ENCODE data around the gene ATP1A4. TPM values are rescaled to one million over a fixed set of nuclear protein-coding genes. Genes with fewer than 3 reads are reported as not detected.

ATP1A4 gene
- polyA plus RNA-seq, 3 donors = 1.00 to 16.0 TPM; not detected in 1

GRCh38 chr1:160144921-160145320 lies 6.5 kb upstream of the ATP1A4 start:
- Mint-ChIP-seq H3K27me3 (ENCODE audit: low read depth in 3 of 3) (peaks cover 2 to 5% (median 3%) of the 10 kb centered on the region in 3 donors), H3K4me3 (peak overlapping the region in 1 of 2 donors; percentile 1), H3K27ac (no peak overlapping the region), H3K9me3 (peaks cover 0 to 5% (median 0%) of the 10 kb centered on the region in 7 donors), H3K36me3 (peaks cover 0 to 2% of the 10 kb centered on the region in 2 donors), H3K4me1 (peaks cover 39% of the 10 kb centered on the region)
- TF ChIP-seq, protein P1, sequence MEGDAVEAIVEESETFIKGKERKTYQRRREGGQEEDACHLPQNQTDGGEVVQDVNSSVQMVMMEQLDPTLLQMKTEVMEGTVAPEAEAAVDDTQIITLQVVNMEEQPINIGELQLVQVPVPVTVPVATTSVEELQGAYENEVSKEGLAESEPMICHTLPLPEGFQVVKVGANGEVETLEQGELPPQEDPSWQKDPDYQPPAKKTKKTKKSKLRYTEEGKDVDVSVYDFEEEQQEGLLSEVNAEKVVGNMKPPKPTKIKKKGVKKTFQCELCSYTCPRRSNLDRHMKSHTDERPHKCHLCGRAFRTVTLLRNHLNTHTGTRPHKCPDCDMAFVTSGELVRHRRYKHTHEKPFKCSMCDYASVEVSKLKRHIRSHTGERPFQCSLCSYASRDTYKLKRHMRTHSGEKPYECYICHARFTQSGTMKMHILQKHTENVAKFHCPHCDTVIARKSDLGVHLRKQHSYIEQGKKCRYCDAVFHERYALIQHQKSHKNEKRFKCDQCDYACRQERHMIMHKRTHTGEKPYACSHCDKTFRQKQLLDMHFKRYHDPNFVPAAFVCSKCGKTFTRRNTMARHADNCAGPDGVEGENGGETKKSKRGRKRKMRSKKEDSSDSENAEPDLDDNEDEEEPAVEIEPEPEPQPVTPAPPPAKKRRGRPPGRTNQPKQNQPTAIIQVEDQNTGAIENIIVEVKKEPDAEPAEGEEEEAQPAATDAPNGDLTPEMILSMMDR (IDR thresholded peaks at IDR 0.05) = no peak
- DNase-seq = no peak
- peaks cover 28 to 47% of the 10 kb centered on the region in 2 donors for H3K4me1 ChIP-seq (ENCODE audit: control insufficient read depth in 1 of 2, insufficient read depth in 2 of 2, low read length in 2 of 2)
- H3K36me3 ChIP-seq (replicated peaks in 1 of 2; ENCODE audit: control insufficient read depth in 1 of 2, insufficient read depth in 2 of 2, low read length in 2 of 2) = no peaks in the 10 kb centered on the region
- H2AFZ ChIP-seq (ENCODE audit: insufficient read depth, low read depth, low read length, poor library complexity, severe bottlenecking) = no peak overlapping the region
- H3K27me3 ChIP-seq (ENCODE audit: control insufficient read depth in 2 of 2, insufficient read depth in 2 of 2, low read length in 2 of 2) = no peaks in the 10 kb centered on the region
- WGBS (ENCODE audit: insufficient coverage) = 94% methylated on average over 2 of the region's 4 CpGs
- H3K4me3 ChIP-seq (replicated peaks in 1 of 3; ENCODE audit: low read depth in 2 of 3, low read length in 3 of 3) = no peak overlapping the region
- intact Hi-C loops (cut with micrococcal nuclease) = no loop called here
- no peak overlapping the region for H3K4me2 ChIP-seq (replicated peaks; ENCODE audit: extremely low read depth, low read length, poor library complexity, severe bottlenecking)
- no peak overlapping the region for H3K27ac ChIP-seq (ENCODE audit: low read depth in 1 of 2, low read length in 2 of 2)
- no peaks in the 10 kb centered on the region for H4K20me1 ChIP-seq (ENCODE audit: insufficient read depth, low read length)
- H3K9ac ChIP-seq (ENCODE audit: insufficient read depth, low read length, poor library complexity, severe bottlenecking) = no peak overlapping the region
- no peaks in the 10 kb centered on the region for H3K79me2 ChIP-seq (ENCODE audit: insufficient read depth, low read length)
- no peaks in the 10 kb centered on the region for H3K9me3 ChIP-seq (replicated peaks in 1 of 2; ENCODE audit: control insufficient read depth in 1 of 2, insufficient read depth in 1 of 2, low read length in 2 of 2)

DNA sequence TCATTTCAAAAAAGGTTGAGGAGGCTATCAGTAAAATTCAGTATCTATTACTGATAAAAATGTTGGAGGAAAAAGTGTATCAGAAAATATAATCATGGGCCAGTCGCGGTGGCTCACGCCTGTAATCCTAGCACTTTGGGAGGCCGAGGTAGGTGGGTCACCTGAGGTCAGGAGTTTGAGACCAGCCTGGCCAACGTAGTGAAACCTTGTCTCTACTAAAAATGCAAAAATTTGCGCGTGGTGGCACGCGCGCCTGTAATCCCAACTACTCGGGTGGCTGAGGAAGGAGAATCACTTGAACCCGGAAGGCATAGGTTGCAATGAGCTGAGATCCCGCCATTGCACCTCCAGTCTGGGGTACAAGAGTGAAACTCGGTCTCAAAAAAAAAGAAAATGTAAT lies 5.3 kb upstream of the ATP1A4 start:
- Histone ChIP-seq H3K79me2 (ENCODE audit: insufficient read depth, low read length) (no peaks in the 10 kb centered on the region), H3K9ac (ENCODE audit: insufficient read depth, low read length, poor library complexity, severe bottlenecking) (no peak overlapping the region), H3K27me3 (ENCODE audit: control insufficient read depth in 2 of 2, insufficient read depth in 2 of 2, low read length in 2 of 2) (no peaks in the 10 kb centered on the region), H2AFZ (ENCODE audit: insufficient read depth, low read depth, low read length, poor library complexity, severe bottlenecking) (no peak overlapping the region), H4K20me1 (ENCODE audit: insufficient read depth, low read length) (no peaks in the 10 kb centered on the region), H3K4me1 (ENCODE audit: control insufficient read depth in 1 of 2, insufficient read depth in 2 of 2, low read length in 2 of 2) (peaks cover 28 to 46% of the 10 kb centered on the region in 2 donors), H3K36me3 (replicated peaks in 1 of 2; ENCODE audit: control insufficient read depth in 1 of 2, insufficient read depth in 2 of 2, low read length in 2 of 2) (no peaks in the 10 kb centered on the region), H3K4me3 (replicated peaks in 1 of 3; ENCODE audit: low read depth in 2 of 3, low read length in 3 of 3) (no peak overlapping the region), H3K4me2 (replicated peaks; ENCODE audit: extremely low read depth, low read length, poor library complexity, severe bottlenecking) (no peak overlapping the region), H3K27ac (ENCODE audit: low read depth in 1 of 2, low read length in 2 of 2) (no peak overlapping the region), H3K9me3 (replicated peaks in 1 of 2; ENCODE audit: control insufficient read depth in 1 of 2, insufficient read depth in 1 of 2, low read length in 2 of 2) (no peaks in the 10 kb centered on the region)
- H3K4me3 Mint-ChIP-seq = no peak overlapping the region
- no peak for DNase-seq
- intact Hi-C loops (cut with micrococcal nuclease) = no loop called here
- H3K27ac Mint-ChIP-seq = no peak overlapping the region
- H3K9me3 Mint-ChIP-seq = peaks cover 0 to 5% (median 0%) of the 10 kb centered on the region in 7 donors
- WGBS (ENCODE audit: insufficient coverage) = 97% methylated on average over 10 of the region's 14 CpGs
- peaks cover 0 to 2% of the 10 kb centered on the region in 2 donors for H3K36me3 Mint-ChIP-seq
- TF ChIP-seq, protein P1 (IDR thresholded peaks at IDR 0.05) = no peak
- peaks cover 38% of the 10 kb centered on the region for H3K4me1 Mint-ChIP-seq
- peaks cover under 1 to 7% (median 2%) of the 10 kb centered on the region in 3 donors for H3K27me3 Mint-ChIP-seq (ENCODE audit: low read depth in 3 of 3)
